DMS 273 (cell line): ENCODE measurements around the gene ZXDC.

Experiments
- DNase-seq: peaks from one replicate; lab custom pipeline; 2025; ENCODE audit not compliant: unreplicated experiment; lab: John Stamatoyannopoulos, UW

The ZXDC gene

DNA sequence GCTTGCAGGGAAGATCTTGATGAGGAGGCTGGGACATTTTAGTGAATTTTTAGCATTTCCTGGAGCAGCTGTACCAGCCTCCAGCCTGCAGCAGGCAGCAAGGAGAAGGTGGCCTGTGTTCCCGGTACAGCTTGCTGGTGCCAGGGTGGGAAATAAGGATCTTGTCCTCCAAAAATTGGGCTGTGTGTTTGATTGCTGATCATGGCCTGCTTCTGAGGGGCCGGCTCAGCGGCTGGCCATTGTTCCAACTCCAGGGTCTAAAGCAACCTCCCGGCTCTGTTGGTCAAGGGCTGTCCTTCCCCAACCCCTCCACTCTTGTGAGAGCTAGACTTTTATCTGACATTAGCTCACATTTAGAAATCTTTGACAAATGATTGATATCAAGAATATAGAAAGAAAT is 75.9 kb downstream of the ZXDC start:
- no peak for DNase-seq

- DNase-seq = no peak
Measured at GRCh38 chr3:126399351-126399735, 76.3 kb downstream of the ZXDC start.

- no peak for DNase-seq
Measured at GRCh38 chr3:126398423-126399350, 77.0 kb downstream of the ZXDC start.

DNA sequence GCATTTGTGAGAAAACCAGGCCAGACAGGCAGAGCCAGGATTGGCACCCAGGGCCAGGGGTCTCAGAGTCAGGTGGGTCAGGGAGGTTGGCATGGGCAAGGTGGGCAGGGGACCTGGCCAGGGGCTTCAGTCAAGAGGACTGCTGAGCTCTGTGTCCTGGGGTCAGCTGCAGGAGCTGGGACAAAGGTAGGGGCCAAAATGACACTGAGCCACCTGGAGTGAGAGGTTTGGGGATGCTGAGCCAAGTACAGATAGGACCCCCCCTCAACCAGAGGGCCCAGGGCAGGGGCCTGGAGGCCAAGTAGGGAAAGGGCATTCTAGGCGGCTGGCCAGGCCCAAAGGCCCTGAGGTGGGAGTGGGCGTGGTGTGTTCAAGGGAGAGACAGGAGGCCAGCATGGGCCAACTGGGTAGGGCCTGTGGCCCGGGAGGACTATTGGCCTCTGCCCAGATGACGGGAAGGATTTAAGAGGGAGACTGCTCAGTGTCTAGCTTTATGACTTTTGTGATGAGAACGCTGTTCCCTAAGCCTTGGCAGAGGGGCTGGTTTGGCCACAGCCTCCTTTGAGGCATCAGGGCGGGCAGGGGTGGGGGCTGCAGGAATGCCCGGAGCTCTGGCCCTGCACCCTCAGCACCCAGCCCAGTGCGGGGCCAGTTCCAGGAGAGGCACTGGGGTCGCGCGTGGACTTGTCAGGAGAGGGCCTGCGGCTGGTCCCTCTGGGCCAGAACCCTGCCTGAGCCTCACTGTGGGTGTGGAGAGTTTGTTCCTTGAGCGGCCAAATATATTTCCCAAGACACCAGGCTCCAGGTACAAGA is 77.9 kb downstream of the ZXDC start:
- DNase-seq = no peak

DNA sequence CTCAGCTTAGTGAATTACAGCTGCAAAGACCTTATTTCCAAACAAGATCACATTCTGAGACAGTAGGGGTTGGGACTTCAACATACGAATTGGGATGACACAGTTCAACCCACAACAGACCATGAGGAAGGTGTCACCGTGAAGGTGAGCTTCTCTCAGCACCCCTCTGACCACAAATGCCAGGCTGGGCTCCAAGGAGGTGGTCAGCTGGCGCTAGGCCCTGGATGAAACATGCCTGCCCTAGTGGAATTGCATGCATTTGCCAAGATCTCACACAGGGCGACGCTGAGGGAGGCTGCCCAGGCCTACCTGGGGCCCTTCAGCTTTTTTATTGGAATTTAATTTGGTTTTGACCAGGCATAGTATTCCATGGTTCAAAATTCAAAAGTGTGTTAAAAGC is 79.2 kb downstream of the ZXDC start:
- no peak for DNase-seq

GRCh38 chr3:126395846-126396513 is 79.7 kb downstream of the ZXDC start:
- DNase-seq = no peak

- peak; percentile 77 for DNase-seq
Measured at GRCh38 chr3:126394977-126395321, 80.7 kb downstream of the ZXDC start.

DNA sequence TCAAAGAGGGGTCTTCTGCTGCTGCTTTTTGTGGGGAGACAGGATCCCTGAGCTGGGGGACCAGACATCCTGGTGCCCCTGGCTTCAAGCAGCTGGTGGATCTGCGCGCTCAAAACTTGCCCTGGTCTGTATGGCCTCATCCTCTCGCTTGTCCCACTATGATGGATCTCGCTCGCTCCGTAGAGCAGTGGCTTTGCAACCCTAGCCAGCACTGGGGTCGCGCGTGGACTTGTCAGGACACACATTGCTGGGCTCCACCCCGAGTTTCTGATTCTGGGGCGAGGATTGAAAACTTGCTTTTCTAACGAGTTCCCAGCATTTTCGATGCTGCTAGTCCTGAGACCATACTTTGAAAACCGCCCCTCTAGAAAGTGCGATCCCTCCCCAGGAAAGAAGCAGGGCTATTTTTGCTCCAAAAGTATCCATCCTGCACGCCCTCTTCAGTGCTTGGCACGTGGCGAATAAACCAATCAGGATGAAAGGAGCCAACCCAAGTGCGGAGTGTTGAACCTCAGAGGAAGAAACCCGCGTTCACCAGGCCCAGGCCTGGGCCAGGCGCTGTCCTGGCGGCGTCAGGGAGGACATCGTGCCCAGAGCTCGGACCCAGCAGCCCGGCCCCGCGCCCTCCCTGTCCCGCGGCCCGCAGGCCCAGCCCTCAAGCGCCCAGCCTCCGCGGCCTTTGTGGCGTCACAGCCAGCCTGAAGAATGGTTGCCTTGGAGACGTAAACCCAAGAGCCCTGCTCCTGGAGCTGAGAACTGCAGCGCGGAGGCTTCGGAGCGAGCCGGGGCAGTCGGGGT is 81.3 kb downstream of the ZXDC start, which contains the start of gene CFAP100:
Gene CFAP100 (plus strand): TSS at position 731 of the 798 bp plus-strand sequence. CDS start 1,092 bp downstream, outside the sequence.
- peak; percentile 86 for DNase-seq

- no peak for DNase-seq
Measured at GRCh38 chr3:126393563-126393962, 82.1 kb downstream of the ZXDC start.

- DNase-seq = no peak
Measured at GRCh38 chr3:126392246-126392645, 83.4 kb downstream of the ZXDC start.

DNA sequence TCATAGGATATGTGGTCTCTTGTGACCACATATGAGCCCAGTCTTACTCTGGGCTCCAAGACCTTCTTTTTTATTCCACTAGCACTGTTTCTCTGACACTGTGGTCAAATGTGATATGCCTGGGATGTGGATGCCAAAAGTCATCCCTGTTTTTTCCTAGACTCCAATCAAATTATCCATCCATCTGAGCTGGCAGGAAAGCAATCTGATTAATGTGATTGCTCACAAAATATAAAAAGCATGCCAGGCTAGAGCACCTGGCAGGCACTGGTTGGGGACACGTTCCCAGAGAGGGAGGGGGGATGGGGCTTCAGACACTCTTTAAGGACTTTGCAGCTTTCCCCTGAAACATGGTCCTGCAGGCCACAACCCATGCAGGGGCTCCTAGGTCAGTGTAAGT is 84.1 kb downstream of the ZXDC start:
- DNase-seq = no peak

DNA sequence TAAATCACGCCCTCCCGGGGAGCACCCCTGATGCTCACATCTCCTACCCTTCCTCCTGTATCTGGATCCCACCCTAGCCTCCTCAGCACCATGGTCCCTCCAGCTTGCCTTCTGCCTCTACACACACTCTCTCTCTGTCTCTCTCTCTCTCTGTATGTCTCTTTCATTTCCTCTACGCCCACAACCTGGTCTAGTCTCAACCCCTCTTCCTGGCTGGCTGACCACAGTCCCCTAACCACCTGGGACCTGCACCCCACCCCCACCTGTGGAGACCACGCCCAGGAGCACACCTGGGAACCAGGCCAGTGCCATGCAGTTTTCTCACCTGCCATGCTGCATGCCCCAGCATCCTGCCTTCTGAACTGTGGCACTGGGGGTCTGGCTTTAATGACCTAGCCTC is 84.9 kb downstream of the ZXDC start:
- DNase-seq = no peak

DNA sequence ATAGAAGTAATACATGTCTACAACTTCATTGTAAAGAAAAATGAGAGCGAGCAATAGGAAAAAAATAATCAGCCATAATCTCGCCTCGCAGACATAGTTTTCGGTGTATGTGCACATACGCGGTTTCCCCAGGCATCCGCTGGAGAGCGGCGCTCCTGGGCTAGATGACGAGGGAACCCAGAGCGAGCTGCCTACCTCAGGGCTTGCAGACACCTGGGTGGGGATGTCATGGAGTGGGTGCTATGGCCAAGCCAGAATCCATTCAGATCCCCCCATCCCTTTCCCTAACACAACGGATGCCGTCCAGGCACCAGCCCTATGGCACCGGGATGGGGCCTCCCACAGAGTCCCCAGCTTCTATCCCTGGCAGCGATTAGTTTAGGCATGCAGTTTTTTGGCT is 85.5 kb downstream of the ZXDC start:
- DNase-seq = no peak

DNA sequence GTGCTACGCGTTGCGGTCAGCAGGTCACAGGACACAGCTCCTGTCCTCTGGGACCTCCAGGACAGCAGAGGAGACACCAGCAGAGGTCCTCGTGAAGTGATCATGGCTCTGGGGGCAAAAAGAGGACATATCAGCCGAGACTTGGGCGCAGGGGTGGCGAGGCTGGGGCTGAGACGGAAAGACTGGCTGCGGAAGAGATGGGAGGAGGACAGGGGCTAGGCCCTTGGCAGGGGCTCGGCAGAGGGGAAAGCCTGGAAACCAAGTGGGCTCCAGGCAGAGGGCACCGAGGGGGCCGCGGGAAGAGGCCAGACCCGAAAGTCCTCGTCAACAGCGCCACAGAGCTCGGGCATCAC is 85.9 kb downstream of the ZXDC start:
- DNase-seq = no peak

GRCh38 chr3:126389112-126389793 is 86.4 kb downstream of the ZXDC start:
- peak; percentile 95 for DNase-seq
